Stimulated activated CD8-positive, alpha-beta memory T cell treated with anti-CD3 and anti-CD28 coated beads, Interleukin-7, amount 100 ng/mL, for 1 hour (primary cell): ENCODE results near the gene DNTTIP2.
A peak's percentile ranks its signal among the peaks of the same experiment; 100 is the strongest.
"Not testable (repeated sequence)": the region's sequence is repeated elsewhere in the genome, so short reads cannot be mapped to it uniquely, and the experiment has no call there.

Source experiments
- DNase-seq, 2 donors: peaks; one replicate each; pipeline ENCODE4 v3.0.0-alpha.2; 2020; ENCODE audit warnings: low read depth in 2 of 2

Gene DNTTIP2, protein sequence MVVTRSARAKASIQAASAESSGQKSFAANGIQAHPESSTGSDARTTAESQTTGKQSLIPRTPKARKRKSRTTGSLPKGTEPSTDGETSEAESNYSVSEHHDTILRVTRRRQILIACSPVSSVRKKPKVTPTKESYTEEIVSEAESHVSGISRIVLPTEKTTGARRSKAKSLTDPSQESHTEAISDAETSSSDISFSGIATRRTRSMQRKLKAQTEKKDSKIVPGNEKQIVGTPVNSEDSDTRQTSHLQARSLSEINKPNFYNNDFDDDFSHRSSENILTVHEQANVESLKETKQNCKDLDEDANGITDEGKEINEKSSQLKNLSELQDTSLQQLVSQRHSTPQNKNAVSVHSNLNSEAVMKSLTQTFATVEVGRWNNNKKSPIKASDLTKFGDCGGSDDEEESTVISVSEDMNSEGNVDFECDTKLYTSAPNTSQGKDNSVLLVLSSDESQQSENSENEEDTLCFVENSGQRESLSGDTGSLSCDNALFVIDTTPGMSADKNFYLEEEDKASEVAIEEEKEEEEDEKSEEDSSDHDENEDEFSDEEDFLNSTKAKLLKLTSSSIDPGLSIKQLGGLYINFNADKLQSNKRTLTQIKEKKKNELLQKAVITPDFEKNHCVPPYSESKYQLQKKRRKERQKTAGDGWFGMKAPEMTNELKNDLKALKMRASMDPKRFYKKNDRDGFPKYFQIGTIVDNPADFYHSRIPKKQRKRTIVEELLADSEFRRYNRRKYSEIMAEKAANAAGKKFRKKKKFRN

DNA sequence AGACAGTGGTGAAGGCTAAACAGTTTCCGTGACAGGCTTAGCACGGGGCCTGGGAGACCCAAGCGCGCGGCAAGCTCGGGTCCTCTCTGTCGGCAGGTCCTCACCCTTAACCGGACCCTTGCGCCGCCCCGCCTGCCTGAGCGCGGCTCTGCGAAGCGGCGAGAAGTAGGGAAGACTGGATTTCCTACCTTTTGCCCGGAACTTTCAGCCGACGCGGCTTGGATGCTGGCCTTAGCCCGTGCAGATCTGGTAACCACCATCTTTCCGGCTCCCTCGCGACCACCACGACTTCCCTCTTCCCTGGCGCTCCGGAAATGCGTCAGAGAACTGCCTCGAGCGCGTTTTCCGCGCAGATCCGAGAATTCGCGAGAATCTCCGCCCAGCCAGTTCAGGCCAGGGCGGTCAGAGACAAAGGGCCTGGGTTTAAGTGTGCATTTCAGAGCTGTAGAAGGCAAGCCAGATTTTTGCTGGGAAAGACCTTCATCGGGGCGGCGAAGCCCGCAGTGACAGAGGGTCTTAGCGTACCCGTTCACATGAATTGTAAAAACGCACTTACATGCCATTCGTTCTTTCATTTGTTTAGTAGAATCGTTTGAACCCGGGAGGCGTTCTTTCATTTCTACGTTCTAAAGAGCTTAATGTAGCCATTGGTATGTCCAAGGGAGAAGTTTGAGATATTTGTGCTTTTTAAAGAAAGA, at the start of gene DNTTIP2:
TSS of gene DNTTIP2 (minus strand) at position 318 of the 698 bp plus-strand sequence. CDS start at position 260, 58 bp downstream.
- DNase-seq: peak; percentile 76 to 80

DNA sequence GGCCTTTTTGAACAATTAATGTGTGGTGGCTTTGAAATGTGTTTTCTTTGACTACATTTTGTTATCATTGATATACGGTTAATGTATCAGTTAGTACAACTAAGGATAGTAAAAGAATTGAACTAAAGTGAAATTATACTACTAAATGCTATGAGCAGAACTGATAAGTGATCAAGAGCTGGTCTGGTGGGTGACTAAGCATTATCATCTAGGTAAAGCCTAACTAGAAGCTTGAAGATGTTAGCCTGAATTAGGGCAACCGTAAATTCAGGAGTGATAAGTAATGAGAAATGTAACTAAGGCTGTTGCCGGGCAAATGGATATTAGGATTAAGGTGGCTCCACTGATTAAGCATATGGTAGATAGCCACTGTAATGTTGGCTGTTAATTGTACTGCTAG, 46.2 kb upstream of the DNTTIP2 start:
- no peak for DNase-seq

DNA sequence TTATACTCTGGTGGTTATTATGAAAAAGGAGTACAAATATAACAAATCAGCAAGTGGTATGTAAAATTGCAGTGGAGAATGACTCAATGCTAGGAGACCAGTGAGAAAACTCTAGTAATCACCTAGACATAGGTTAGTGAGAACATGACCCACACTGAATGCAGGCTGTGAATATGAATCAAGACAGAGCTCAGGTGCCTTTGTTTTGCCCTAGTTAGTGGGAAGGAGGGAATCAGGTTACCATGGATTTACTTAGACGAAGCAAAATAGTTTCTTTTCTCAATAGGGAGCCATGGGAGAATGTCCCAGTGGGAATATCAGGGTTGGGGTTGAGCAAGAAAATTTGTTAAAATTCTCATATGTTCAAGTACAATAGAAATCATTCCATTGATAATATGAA, 40.8 kb upstream of the DNTTIP2 start:
- DNase-seq: no peak

DNA sequence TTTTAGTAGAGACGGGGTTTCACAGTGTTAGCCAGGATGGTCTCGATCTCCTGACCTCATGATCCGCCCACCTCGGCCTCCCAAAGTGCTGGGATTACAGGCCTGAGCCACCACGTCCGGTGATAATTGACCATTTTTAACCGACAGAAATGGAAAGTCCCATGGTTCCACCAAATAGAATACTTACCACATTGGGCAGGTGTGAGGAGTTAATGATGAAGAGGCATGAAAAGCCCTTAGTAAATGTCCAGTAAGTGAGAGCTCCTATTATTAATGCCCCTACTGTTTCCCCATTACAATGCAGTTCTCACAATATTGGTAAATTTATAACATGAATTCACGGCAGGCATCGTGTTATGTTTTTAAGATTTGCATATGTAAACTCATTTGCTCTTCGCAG, 38.3 kb upstream of the DNTTIP2 start:
- no peak for DNase-seq

DNA sequence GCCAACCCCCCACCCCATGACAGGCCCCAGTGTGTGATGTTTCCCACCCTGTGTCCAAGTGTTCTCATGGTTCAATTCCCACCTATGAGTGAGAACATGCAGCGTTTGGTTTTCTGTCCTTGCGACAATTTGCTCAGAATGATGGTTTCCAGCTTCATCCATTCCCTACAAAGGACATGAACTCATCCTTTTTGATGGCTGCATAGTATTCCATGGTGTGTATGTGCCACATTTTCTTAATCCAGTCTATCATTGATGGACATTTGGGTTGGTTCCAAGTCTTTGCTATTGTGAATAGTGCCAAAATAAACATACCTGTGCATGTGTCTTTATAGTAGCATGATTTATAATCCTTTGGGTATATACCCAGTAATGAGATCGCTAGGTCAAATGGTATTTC, 31.9 kb upstream of the DNTTIP2 start:
- DNase-seq: not testable (repeated sequence)

DNA sequence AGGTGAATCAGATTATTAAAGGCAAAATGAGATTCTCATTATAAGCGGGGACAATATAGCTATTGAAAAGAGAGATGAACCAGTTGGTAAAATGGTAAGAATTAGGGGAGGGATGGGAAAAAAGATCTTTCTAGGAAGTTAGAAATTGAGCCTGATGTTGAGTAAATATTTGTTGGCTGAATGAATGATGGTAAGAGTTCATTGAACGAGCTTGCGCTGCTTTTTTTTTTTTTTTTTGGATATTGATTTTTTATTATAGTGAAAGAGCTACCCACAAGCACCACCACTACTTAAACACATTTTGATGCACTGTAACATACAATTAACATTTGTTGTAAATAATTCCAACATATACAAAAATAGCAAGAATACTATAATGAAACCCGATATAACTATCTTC, 31.3 kb upstream of the DNTTIP2 start:
- no peak for DNase-seq

DNA sequence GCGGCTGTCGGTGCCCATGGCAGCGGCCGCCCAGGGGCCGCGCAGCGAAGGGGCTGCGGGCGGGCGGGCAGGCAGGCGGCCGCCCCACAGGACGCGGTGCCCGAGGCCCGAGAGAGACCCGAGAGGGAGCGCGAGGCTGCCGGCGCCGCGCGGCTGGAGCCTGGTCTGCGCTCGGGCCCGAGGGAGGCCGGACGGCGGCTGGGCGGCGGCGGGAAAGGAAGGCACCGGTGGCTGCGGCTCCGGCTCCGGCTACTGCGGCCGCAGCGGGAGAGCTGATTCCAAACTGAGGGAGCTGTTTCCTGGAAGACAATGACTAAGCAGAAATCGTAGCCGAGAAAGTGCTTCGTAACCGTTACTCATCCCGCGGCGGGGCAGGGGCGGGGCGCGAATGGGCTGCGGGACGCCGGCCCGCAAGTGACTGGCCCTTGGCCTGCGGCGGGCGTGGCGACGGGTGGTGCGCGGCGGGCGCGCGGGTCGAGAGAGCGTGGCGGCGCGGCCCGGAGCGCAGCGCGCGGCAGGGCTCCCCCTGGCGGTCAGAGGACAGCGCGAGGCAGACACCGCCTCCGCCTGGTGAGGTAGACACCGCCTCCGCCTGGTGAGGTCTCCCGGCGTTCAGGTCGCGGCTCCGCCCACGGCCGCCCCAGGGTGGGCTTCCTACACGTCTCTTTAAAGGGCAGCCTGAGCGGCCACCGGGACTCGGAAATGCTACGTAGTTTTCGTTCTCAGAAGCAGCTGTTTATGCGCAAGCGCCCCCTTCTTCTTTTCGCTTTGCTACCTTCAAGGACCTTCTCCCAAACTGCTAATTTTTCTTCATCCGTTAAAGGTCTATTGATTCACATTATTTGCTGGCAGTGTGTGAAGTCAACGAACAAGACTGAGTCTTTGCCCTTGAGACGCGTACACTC, 30.4 kb upstream of the DNTTIP2 start, which contains the start of gene GCLM:
TSS of gene GCLM (minus strand) at position 285 of the 905 bp plus-strand sequence. CDS start at position 18, 267 bp downstream.
- peak; percentile 79 for DNase-seq

DNA sequence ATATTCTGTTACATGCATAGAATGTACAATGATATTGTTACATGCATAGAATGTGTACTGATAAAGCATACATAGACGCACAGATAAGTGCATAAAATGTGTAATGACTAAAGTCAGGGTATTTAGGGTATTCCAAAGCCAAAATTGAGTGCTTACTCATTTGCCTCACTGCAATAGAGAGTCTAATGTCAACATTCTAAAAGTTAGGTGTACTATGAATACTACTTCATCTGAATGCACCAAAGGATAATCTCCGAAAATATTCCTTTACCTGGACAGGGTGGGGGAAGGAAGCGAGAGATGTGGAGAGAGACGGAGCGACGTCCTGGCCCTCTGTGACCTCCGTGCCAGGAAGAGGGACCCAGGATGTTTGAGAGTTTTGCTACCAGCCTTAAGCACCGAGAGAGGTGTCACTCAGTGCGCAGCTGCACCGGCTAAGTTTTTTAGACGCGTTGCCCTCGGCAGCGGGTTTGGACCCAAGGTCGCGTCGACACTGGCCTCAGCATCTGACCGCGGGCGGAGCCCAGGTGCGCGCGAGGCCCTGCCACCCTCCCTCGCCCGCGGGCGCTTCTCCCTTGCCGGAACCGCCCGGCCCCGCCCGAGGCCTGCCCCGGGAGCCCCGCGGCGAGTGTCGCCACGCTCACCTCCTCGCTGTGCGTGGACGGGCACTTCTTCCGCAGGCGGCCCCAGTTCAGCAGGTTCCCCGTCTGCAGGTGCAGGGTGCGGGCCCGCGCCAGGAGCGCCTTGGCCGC, 29.6 kb upstream of the DNTTIP2 start:
- DNase-seq: peak; percentile 2 to 18

DNA sequence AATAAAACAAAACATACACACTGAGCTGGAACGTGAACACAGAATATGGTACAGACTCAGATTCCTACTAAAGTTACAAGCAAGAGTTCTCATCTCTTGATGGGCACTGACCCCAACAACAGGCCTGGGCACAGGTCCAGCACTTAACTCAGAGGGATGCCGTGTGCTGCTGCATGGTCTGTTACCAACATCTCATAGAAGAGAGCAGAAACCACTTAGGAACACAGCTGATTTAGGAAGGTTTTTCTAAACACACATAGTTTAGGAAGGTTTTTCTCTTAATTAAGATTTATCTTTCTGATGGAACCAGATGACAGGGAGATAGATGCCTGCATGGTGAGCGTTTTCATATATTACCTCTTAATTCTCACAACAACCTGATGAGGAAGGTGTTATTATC, 28.7 kb upstream of the DNTTIP2 start:
- no peak for DNase-seq

DNA sequence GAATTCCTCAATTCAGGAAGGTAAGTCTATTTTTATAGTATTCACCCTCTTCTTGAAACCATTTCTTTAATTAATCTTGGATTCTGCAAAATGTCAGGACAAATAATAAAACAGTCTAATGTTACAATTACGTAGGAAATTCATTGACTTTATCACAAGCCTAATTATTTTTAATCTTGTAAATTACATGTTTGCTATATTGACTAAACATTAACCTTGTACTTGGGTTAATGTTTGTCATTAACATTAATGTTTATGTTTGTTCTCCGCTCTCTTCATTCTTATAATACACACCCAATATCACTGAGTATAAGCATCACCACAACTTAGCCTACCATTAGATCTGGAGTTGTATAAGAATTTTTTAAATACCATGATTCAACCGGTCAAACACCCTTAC, 27.5 kb upstream of the DNTTIP2 start:
- DNase-seq: no peak

DNA sequence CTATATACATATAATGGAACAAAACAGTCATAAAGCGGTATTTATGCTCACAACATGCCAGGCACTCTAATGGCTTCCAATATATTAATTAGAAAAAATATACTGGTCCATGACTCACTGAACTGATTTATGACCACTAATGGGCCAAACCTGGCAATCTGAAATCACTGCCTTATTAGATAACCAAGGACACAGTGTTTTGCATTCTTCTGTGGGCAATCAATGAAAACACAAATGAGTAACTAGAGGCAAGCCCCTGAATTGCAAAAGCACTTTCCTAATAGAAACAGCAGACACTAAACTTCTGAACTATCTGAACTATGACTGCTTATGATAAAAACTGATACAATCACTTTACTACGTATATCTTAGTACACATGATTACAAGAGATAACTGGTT, 26.7 kb upstream of the DNTTIP2 start:
- DNase-seq: no peak

DNA sequence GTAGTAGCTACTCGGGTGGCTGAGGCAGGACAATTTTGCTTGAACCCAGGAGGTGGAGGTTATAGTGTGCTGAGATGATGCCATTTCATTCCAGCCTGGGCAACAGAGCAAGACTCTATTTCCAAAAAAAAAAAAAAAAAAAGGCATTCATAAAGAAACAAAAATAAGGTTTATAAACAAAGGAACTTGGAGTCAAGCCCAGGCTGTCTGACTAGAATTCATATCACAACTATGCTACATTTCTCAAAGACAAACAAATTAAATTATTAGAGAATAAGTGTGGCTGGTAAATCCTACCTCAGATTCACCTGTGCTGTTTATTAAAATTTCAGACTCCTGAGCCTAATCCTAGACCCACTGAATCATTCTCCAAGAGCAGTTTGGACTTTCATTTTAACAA, 26.0 kb upstream of the DNTTIP2 start:
- DNase-seq: no peak

DNA sequence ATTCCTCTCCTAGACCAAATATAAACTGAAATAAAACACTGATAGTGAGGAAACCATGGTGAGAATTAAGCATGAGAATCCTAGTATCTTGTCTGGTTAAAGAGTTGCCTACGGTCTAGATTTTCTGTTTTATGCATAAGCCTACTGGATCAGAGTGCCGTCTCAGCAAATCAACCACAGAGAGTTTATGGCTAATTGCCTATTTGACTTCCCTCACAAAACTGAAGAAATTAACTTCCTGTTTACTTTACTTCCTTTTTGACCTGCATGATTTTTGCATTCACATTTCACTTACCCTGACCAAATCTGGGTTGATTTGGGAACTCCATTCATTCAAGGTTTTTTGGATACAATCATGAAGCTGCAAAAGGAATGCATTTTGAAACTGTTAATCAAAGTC, 25.2 kb upstream of the DNTTIP2 start:
- no peak for DNase-seq

DNA sequence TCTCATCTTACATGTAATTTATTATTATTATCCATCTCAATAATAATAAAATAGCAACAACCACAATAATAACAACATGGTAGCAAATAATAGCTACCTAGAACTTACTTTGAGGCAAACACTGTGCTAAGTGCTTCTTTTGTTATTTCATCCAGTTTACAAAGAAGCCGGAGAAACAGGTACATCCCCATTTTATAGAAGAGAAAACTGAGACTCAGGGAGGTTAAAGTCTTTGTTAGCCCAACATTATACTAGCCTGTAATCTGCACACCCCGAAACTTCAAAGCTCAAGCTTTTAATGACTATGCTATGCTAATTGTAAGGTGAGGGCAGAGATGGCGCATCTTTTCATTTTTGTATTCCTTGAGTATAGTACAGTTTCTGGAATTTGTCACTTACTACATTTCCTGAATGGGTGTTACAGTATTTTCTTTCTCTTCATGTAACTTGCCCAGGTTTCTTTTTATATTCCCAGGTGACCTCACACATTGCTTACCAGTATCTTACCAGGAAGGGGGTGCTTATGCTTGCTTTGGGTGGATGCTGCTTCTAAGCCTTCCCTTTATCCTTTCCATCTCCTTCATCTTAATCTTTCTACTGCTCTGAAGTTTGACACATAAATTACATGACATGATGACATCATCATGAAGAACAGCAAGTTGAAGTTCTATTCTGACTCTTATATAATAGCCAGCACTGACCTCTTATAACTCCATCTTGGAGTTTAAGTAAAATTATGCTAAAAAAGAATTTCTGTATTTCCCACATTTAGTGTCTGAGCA, 21.9 kb upstream of the DNTTIP2 start:
- no peak for DNase-seq

DNA sequence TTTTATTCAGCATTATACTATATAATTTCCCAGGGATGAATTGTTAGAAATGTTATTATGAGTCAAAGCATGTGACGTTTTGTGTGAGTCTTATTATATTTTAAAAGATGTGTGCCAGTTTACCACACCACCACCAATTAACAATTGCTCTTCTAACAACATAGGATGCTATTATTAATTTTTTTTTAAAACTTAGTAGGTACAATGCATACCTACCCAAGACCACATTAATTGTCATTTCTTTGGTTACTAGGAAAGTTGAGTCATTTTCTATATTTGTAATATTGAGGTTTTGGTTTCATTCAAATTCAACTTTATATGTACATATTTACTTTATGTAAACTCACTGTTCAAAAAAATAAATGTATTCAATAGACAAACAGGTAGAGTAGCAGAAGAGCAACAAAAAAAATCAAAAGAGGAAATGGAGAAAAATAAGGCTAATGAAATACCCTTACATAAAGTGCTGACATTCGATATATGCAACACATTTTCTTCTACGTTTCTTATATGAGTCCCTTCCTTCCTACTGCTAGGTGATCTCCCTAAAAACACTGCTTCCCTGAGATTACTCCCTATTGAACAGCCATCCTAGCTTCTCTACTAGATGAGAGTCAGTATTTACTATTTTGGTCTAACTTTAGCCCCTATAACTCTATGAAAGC, 20.7 kb upstream of the DNTTIP2 start:
- DNase-seq: no peak

DNA sequence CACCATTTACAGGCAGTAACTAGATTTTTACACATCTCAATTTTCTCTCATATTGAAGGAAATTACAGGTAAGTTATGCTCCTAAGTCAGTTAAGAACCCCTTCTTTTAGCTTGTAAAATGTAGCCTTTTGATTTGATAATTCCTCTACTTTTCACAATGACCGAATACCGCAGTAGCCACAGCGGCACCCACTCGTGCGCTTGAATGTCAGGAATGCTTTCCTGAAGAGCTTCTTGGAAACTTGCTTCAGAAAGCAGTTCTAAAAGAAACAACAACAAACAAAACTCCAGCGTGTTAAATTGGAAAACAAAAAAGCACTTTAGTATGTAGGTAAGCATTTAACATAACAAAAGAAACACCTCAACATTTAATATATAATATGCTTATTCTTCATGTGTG, 9.9 kb upstream of the DNTTIP2 start:
- no peak for DNase-seq

DNA sequence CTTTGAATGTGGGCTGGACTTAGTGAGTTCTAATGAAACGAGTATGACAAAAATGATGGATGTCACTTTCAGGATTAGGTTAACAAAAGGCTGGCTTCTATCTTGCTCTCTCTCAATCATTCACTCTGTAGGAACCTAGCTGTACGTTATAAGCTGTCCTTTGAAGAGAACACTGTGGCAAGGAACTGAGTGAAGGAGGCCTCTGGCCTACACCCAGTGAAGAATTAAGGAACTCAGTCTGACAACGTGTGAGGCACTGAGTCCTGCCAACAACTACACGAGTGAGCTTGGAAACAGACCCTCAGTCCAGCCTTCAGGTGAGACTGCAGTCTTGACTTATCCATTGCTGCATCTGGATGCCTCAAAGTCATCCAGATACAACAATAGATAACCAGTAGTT, 3.3 kb upstream of the DNTTIP2 start:
- DNase-seq: no peak

DNA sequence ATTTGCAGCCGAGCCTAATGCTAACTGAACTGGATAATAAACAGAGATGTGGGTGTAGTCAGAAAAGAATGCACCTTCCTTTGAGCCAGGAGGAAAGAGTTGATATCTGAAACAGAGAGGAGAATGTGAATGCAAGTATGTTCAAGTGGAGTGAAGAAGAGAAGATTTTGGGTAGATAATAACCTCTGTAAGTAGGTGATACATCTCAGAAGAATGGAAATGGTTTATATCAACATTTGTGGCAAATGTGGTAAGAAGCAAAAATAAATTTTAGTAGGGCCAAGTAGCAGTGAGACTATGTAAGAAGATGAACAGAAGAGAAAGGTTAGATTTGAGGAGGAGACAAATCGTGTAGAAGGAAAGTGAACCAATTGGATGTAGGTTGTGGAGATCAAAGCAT, 1.7 kb upstream of the DNTTIP2 start:
- DNase-seq: no peak

DNA sequence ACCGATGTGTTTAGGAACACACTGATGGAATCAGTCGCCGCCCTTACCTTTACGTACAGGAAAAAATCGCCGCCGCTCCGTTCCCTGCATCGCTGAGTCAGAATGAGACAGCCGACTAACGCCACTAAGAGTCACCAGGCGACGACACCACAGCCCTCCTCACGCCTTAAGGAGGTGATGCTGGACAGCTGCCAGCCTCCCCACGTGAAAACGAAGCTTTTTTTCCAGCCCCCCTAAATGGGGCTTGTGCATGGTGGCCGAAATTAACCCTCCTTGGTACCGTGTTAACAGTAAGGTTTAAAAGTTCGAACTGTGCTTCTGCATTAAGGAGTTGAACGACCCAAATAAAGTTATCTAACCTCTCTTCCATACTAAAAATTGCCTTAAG, 511 bp downstream of the DNTTIP2 start:
- peak; percentile 45 to 48 for DNase-seq
